ENCODE measurements around the gene STK26. TPM values are rescaled to one million over a fixed set of nuclear protein-coding genes. Genes with fewer than 3 reads are reported as not detected.
"Not testable (repeated sequence)": the region's sequence is repeated elsewhere in the genome, so short reads cannot be mapped to it uniquely, and the experiment has no call there.

Gene STK26
- total RNA-seq, 1 experiment from 2014 or later: 50.7 TPM

- no peak for TF ChIP-seq CTCF (conservative IDR thresholded peaks at IDR 0.05; ENCODE audit: low read depth, low read length)
- no peak for TF ChIP-seq EZH2phosphoT487 (IDR thresholded peaks at IDR 0.05; ENCODE audit: borderline replicate concordance, low read length)
- no peak for TF ChIP-seq EZH2 (IDR thresholded peaks at IDR 0.05; ENCODE audit: low read length, unreplicated experiment)
- ATAC-seq (no peak), DNase-seq (no peak)
- Histone ChIP-seq H3K9me2 (replicated peaks; ENCODE audit: low read length) (no peaks in the 10 kb centered on the region), H3K4me2 (ENCODE audit: low read length) (no peak overlapping the region), H3K27ac (ENCODE audit: low read length) (no peak overlapping the region), H3K4me3 (ENCODE audit: low read length) (no peak overlapping the region), H4K20me1 (ENCODE audit: low read length) (no peaks in the 10 kb centered on the region), H3K27me3 (ENCODE audit: low read length) (no peaks in the 10 kb centered on the region), H2AFZ (ENCODE audit: low read length) (no peak overlapping the region), H3K79me2 (ENCODE audit: low read length) (no peaks in the 10 kb centered on the region), H3K36me3 (ENCODE audit: low read depth, low read length) (no peaks in the 10 kb centered on the region), H3K9ac (ENCODE audit: low read length) (no peak overlapping the region), H3F3A (ENCODE audit: low read length, unreplicated experiment) (no peaks in the 10 kb centered on the region), H3K4me1 (ENCODE audit: insufficient read depth, low read length) (no peaks in the 10 kb centered on the region), H3K9me3 (ENCODE audit: low read length) (no peaks in the 10 kb centered on the region)
- BruUV-seq (replicated peaks): no TSS peak
- CTCF ChIA-PET: interaction anchor here (1.0 to 1.5 kb wide), 2 partner anchors 127 to 521 kb away, joined by 7 to 44 read pairs; partner anchors contain the start of gene RAP2C
- intact Hi-C loops (cut with micrococcal nuclease): no loop called here
- POLR2A ChIA-PET (ENCODE audit: unreplicated experiment): no interaction called here
Observed at GRCh38 chrX:132093239-132093860, 70.2 kb downstream of the STK26 start.

GRCh38 chrX:132094164-132094563, 71.1 kb downstream of the STK26 start:
- no peak overlapping the region for H3K27ac ChIP-seq (ENCODE audit: low read length)
- no peak overlapping the region for H3K4me2 ChIP-seq (ENCODE audit: low read length)
- TF ChIP-seq EZH2phosphoT487 (IDR thresholded peaks at IDR 0.05; ENCODE audit: borderline replicate concordance, low read length) (no peak), EZH2 (IDR thresholded peaks at IDR 0.05; ENCODE audit: low read length, unreplicated experiment) (no peak), CTCF (conservative IDR thresholded peaks at IDR 0.05; ENCODE audit: low read depth, low read length) (no peak)
- no peak overlapping the region for H3K9ac ChIP-seq (ENCODE audit: low read length)
- H2AFZ ChIP-seq (ENCODE audit: low read length): no peak overlapping the region
- no peaks in the 10 kb centered on the region for H3K36me3 ChIP-seq (ENCODE audit: low read depth, low read length)
- H3K79me2 ChIP-seq (ENCODE audit: low read length): no peaks in the 10 kb centered on the region
- ChIA-PET CTCF (no interaction called here), POLR2A (ENCODE audit: unreplicated experiment) (no interaction called here)
- no peaks in the 10 kb centered on the region for H4K20me1 ChIP-seq (ENCODE audit: low read length)
- H3F3A ChIP-seq (ENCODE audit: low read length, unreplicated experiment): no peaks in the 10 kb centered on the region
- H3K4me1 ChIP-seq (ENCODE audit: insufficient read depth, low read length): no peaks in the 10 kb centered on the region
- H3K27me3 ChIP-seq (ENCODE audit: low read length): no peaks in the 10 kb centered on the region
- no peaks in the 10 kb centered on the region for H3K9me2 ChIP-seq (replicated peaks; ENCODE audit: low read length)
- no peaks in the 10 kb centered on the region for H3K9me3 ChIP-seq (ENCODE audit: low read length)
- no TSS peak for BruUV-seq (replicated peaks)
- no peak for DNase-seq
- ATAC-seq: no peak
- H3K4me3 ChIP-seq (ENCODE audit: low read length): no peak overlapping the region
- intact Hi-C loops (cut with micrococcal nuclease): no loop called here

- DNase-seq; H3K79me2 ChIP-seq (ENCODE audit: low read length); CTCF ChIA-PET; ATAC-seq; H3K36me3 ChIP-seq (ENCODE audit: low read depth, low read length); H3K4me3 ChIP-seq (ENCODE audit: low read length); H4K20me1 ChIP-seq (ENCODE audit: low read length); BruUV-seq (replicated peaks); intact Hi-C loops (cut with micrococcal nuclease); H3K27me3 ChIP-seq (ENCODE audit: low read length); H3K9me2 ChIP-seq (replicated peaks; ENCODE audit: low read length); H3K27ac ChIP-seq (ENCODE audit: low read length); POLR2A ChIA-PET (ENCODE audit: unreplicated experiment); H3K4me2 ChIP-seq (ENCODE audit: low read length); H3K4me1 ChIP-seq (ENCODE audit: insufficient read depth, low read length); H3K9ac ChIP-seq (ENCODE audit: low read length); H3K9me3 ChIP-seq (ENCODE audit: low read length); H2AFZ ChIP-seq (ENCODE audit: low read length); H3F3A ChIP-seq (ENCODE audit: low read length, unreplicated experiment): not testable (repeated sequence)
Observed at GRCh38 chrX:132098704-132099103, 75.6 kb downstream of the STK26 start.

Measured in PC-3 (cell line).